ENCODE measurements around the gene COX7A2L. TPM values are rescaled to one million over a fixed set of nuclear protein-coding genes. Genes with fewer than 3 reads are reported as not detected.
"Not testable (repeated sequence)": the region's sequence is repeated elsewhere in the genome, so short reads cannot be mapped to it uniquely, and the experiment has no call there.

COX7A2L gene
- total RNA-seq, 3 donors from 2014 or later, result 142 to 161 (median 149) TPM

- Histone ChIP-seq H3K36me3 (no peaks in the 10 kb centered on the region), H3K27ac (no peak overlapping the region)
Measured at GRCh38 chr2:42348113-42348805, 12.8 kb downstream of the COX7A2L start.

GRCh38 chr2:42347518-42347917 is 13.5 kb downstream of the COX7A2L start:
- H3K4me1 ChIP-seq; DNase-seq (ENCODE audit: low spot score in 2 of 2); H3K27ac ChIP-seq; H3K36me3 ChIP-seq; H3K9me3 ChIP-seq; H3K27me3 ChIP-seq; intact Hi-C loops (cut with DNase I; ENCODE audit: low total_unique reads); H3K4me3 ChIP-seq: not testable (repeated sequence)

More at GRCh38 chr2:42348113-42348805, 12.8 kb downstream of the COX7A2L start:
- Histone ChIP-seq H3K9me3 (no peaks in the 10 kb centered on the region), H3K4me3 (no peak overlapping the region), H3K27me3 (no peaks in the 10 kb centered on the region), H3K4me1 (no peaks in the 10 kb centered on the region)
- TF ChIP-seq POLR2AphosphoS5 (IDR thresholded peaks at IDR 0.05) (no peak), CTCF (IDR thresholded peaks at IDR 0.05) (no peak)
- no peak for DNase-seq (ENCODE audit: low spot score in 2 of 2)
- intact Hi-C loops (cut with DNase I; ENCODE audit: low total_unique reads), result no loop called here

GRCh38 chr2:42346856-42347255 is 14.2 kb downstream of the COX7A2L start:
- H3K4me1 ChIP-seq; intact Hi-C loops (cut with DNase I; ENCODE audit: low total_unique reads): not testable (repeated sequence)

GRCh38 chr2:42345986-42346385 is 15.0 kb downstream of the COX7A2L start:
- H3K27me3 ChIP-seq, result no peaks in the 10 kb centered on the region
- H3K4me1 ChIP-seq, result peaks cover 0 to 6% of the 10 kb centered on the region in 2 donors
- intact Hi-C loops (cut with DNase I; ENCODE audit: low total_unique reads), result no loop called here
- no peak overlapping the region for H3K27ac ChIP-seq
- DNase-seq (ENCODE audit: low spot score in 2 of 2), result no peak
- no peak for TF ChIP-seq POLR2A (IDR thresholded peaks at IDR 0.05)
- TF ChIP-seq POLR2AphosphoS5 (IDR thresholded peaks at IDR 0.05), result no peak
- no peak for TF ChIP-seq CTCF (IDR thresholded peaks at IDR 0.05)
- H3K9me3 ChIP-seq, result no peaks in the 10 kb centered on the region
- no peak overlapping the region for H3K4me3 ChIP-seq
- H3K36me3 ChIP-seq, result no peaks in the 10 kb centered on the region

More at GRCh38 chr2:42346856-42347255, 14.2 kb downstream of the COX7A2L start:
- not testable (repeated sequence) for H3K9me3 ChIP-seq; H3K36me3 ChIP-seq; H3K27ac ChIP-seq; H3K27me3 ChIP-seq; DNase-seq (ENCODE audit: low spot score in 2 of 2); H3K4me3 ChIP-seq

- TF ChIP-seq CTCF (IDR thresholded peaks at IDR 0.05), result no peak
- no peaks in the 10 kb centered on the region for H3K9me3 ChIP-seq
- H3K4me1 ChIP-seq, result peaks cover 0 to 6% of the 10 kb centered on the region in 2 donors
- no peak for DNase-seq (ENCODE audit: low spot score in 2 of 2)
- H3K27ac ChIP-seq, result peak overlapping the region; percentile 62 to 70
- intact Hi-C loops (cut with DNase I; ENCODE audit: low total_unique reads), result no loop called here
- no peak overlapping the region for H3K4me3 ChIP-seq
- no peaks in the 10 kb centered on the region for H3K36me3 ChIP-seq
- no peaks in the 10 kb centered on the region for H3K27me3 ChIP-seq
Measured at GRCh38 chr2:42342795-42343241, 18.2 kb downstream of the COX7A2L start.

- H3K4me1 ChIP-seq, result peaks cover 0 to 6% of the 10 kb centered on the region in 2 donors
- no peaks in the 10 kb centered on the region for H3K36me3 ChIP-seq
- H3K4me3 ChIP-seq, result no peak overlapping the region
- no peak for TF ChIP-seq CTCF (IDR thresholded peaks at IDR 0.05)
- no peak for TF ChIP-seq POLR2AphosphoS5 (IDR thresholded peaks at IDR 0.05)
- TF ChIP-seq POLR2A (IDR thresholded peaks at IDR 0.05), result no peak
- no peaks in the 10 kb centered on the region for H3K27me3 ChIP-seq
- no peaks in the 10 kb centered on the region for H3K9me3 ChIP-seq
- intact Hi-C loops (cut with DNase I; ENCODE audit: low total_unique reads), result no loop called here
- H3K27ac ChIP-seq, result peak overlapping the region; percentile 62 to 70
- peak; percentile 49 to 64 for DNase-seq (ENCODE audit: low spot score in 2 of 2)
Measured at GRCh38 chr2:42342061-42342794, 18.8 kb downstream of the COX7A2L start.

All from breast epithelium (tissue), 4 donors.